ENCODE data around the gene DDX54. TPM values are rescaled to one million over a fixed set of nuclear protein-coding genes. Genes with fewer than 3 reads are reported as not detected.
A peak's percentile ranks its signal among the peaks of the same experiment; 100 is the strongest.

The DDX54 gene
- total and polyA plus RNA-seq, 2 of the 8 experiments (the other 6 are each of a cell fraction or from before 2014, with no cell fraction given): 64.9 to 113 TPM

GRCh38 chr12:113152835-113153814, 32.2 kb downstream of the DDX54 start (continued):
- TF ChIP-seq KDM5A (IDR thresholded peaks at IDR 0.05; ENCODE audit: low read length) (no peak), CHD2 (IDR thresholded peaks at IDR 0.05; ENCODE audit: low read length) (no peak), RBBP5 (IDR thresholded peaks at IDR 0.05; ENCODE audit: borderline replicate concordance, low read depth, low read length) (peak; percentile 85; the same call in 1 of the 2 replicates), PHF8 (conservative IDR thresholded peaks at IDR 0.05; ENCODE audit: low read depth, low read length) (0 out of 2 replicates have a peak, but pooled peaks have one; percentile 28), SRF (IDR thresholded peaks at IDR 0.05; ENCODE audit: low read depth, low read length) (no peak), E2F6 (IDR thresholded peaks at IDR 0.05) (peak; percentile 83), TAF7 (optimal IDR thresholded peaks at IDR 0.05; ENCODE audit: borderline replicate concordance, low read depth, low read length) (no peak), HDAC2 (IDR thresholded peaks at IDR 0.05; ENCODE audit: borderline replicate concordance in 1 of 2, low read depth in 2 of 2, low read length in 2 of 2) (0 out of 4 replicates have a peak, but pooled peaks of 1 of the 2 experiments have one; percentile 9), CTCF (IDR thresholded peaks at IDR 0.05; ENCODE audit: control extremely low read depth in 1 of 3, insufficient read depth in 1 of 3, low read depth in 1 of 3, low read length in 3 of 3) (peak; percentile 53 to 61 (median 60)), BACH1 (IDR thresholded peaks at IDR 0.05; ENCODE audit: low read length) (peak; percentile 52; the same call in 1 of the 2 replicates), TAF1 (IDR thresholded peaks at IDR 0.05; ENCODE audit: low read depth, low read length) (0 out of 2 replicates have a peak, but pooled peaks have one; percentile 36)
